H1 (cell line): ENCODE results near the gene PRDM1. TPM values are rescaled to one million over a fixed set of nuclear protein-coding genes. Genes with fewer than 3 reads are reported as not detected.

ENCODE experiments used
- CTCF ChIA-PET: fragments of 300-600 bp; sonication (Branson Sonifier 250); formaldehyde crosslinking; loops from one replicate; lab custom pipeline; 2021; ENCODE audit not compliant: partially characterized antibody; lab: Charles Lee
- POLR2A ChIA-PET: fragments of 300-600 bp; sonication (Branson Sonifier 250); formaldehyde crosslinking; loops from one replicate; lab custom pipeline; 2021; ENCODE audit warnings: inconsistent platforms; ENCODE audit not compliant: partially characterized antibody; lab: Charles Lee
- DNase-seq, 2 experiments: peaks; one replicate each; pipeline versions ENCODE4 v3.0.0 to v3.0.0-alpha.2; 2010 to 2022; ENCODE audit warnings: low spot score in 2 of 2, low read depth in 1 of 2, mixed read lengths in 1 of 2
- FAIRE-seq: peaks from 2 replicates; lab custom pipeline; 2011; peaks lifted over from hg19 to GRCh38; lab: Jason Lieb, UNC
- H2AFZ ChIP-seq: 2 replicates; pipeline ENCODE4 v1.8.1; 2012; ENCODE audit warnings: low read length, inconsistent platforms
- H2AK5ac ChIP-seq: 2 replicates; pipeline ENCODE4 v1.6.1; 2013; ENCODE audit warnings: low read depth, low read length
- H2BK120ac ChIP-seq: replicated peaks from 2 replicates; pipeline ENCODE3; 2013; ENCODE audit warnings: low read depth, low read length, inconsistent platforms
- H2BK12ac ChIP-seq: 2 replicates; pipeline ENCODE4 v1.6.1; 2013; ENCODE audit warnings: low read depth, low read length
- H2BK15ac ChIP-seq: 2 replicates; pipeline ENCODE4 v1.6.1; 2013; ENCODE audit warnings: low read length
- H2BK20ac ChIP-seq: 2 replicates; pipeline ENCODE4 v1.6.1; 2013; ENCODE audit warnings: low read length
- H2BK5ac ChIP-seq: 2 replicates; pipeline ENCODE4 v1.6.1; 2013; ENCODE audit warnings: low read depth, low read length
- H3K14ac ChIP-seq: 2 replicates; pipeline ENCODE4 v1.6.1; 2013; ENCODE audit warnings: inconsistent platforms; ENCODE audit not compliant: insufficient read length
- H3K18ac ChIP-seq: 2 replicates; pipeline ENCODE4 v1.6.1; 2013; ENCODE audit warnings: low read length; ENCODE audit errors: extremely low read depth
- H3K23ac ChIP-seq: 2 replicates; pipeline ENCODE4 v1.6.1; 2013; ENCODE audit warnings: inconsistent platforms; ENCODE audit not compliant: insufficient read length
- H3K23me2 ChIP-seq: 2 replicates; pipeline ENCODE4 v1.6.1; 2013; ENCODE audit warnings: low read depth, low read length
- H3K27ac ChIP-seq: 2 replicates; pipeline ENCODE4 v1.6.1; 2011; ENCODE audit warnings: low read depth, low read length, inconsistent platforms
- H3K27me3 ChIP-seq, 4 experiments: replicated peaks in 1 of 4; 1 replicate in 1 of 4; 2 replicates in 3 of 4; pipeline versions ENCODE4 v1.6.1 to v1.8.1; 2011 to 2013; ENCODE audit warnings: low read length in 3 of 4, mild to moderate bottlenecking in 3 of 4, inconsistent platforms in 2 of 4, mixed read lengths in 2 of 4, moderate library complexity in 1 of 4; ENCODE audit not compliant: control insufficient read depth in 3 of 4, insufficient read depth in 3 of 4; ENCODE audit errors: extremely low read depth in 1 of 4
- H3K36me3 ChIP-seq, 4 experiments: 2 replicates each; pipeline versions ENCODE4 v1.6.1 to v1.8.1; 2011 to 2013; ENCODE audit warnings: mild to moderate bottlenecking in 4 of 4, low read length in 3 of 4, moderate library complexity in 2 of 4, control low read depth in 1 of 4, inconsistent platforms in 1 of 4; ENCODE audit not compliant: insufficient read depth in 4 of 4, control insufficient read depth in 2 of 4
- H3K4ac ChIP-seq: replicated peaks from 2 replicates; pipeline ENCODE3; 2013; ENCODE audit warnings: low read length, low read depth, mixed read lengths, inconsistent platforms; ENCODE audit not compliant: insufficient read length
- H3K4me1 ChIP-seq, 4 experiments: replicated peaks in 1 of 4; 1 replicate in 1 of 4; 2 replicates in 3 of 4; pipeline versions ENCODE4 v1.6.1 to v1.8.1; 2011 to 2013; ENCODE audit warnings: low read length in 3 of 4, inconsistent platforms in 2 of 4, mixed read lengths in 1 of 4; ENCODE audit not compliant: insufficient read depth in 4 of 4, control insufficient read depth in 3 of 4
- H3K4me2 ChIP-seq, 2 experiments: 2 replicates each; pipeline versions ENCODE4 v1.6.1 to v1.8.1; 2011 to 2013; ENCODE audit warnings: low read depth in 2 of 2, low read length in 2 of 2, control low read depth in 1 of 2, inconsistent platforms in 1 of 2, mild to moderate bottlenecking in 1 of 2; ENCODE audit not compliant: insufficient read depth in 1 of 2
- H3K4me3 ChIP-seq, 4 experiments: fragments of 200-600, 300-600 bp in 1 of 4; sonication (generic), shearing (Covaris generic), sonication (Bioruptor Twin) in 1 of 4; 2 replicates each; pipeline versions ENCODE4 v1.5.1 to v1.8.1; 2011 to 2016; ENCODE audit warnings: low read length in 4 of 4, low read depth in 3 of 4, control low read depth in 2 of 4, inconsistent platforms in 2 of 4, mild to moderate bottlenecking in 2 of 4, mixed read lengths in 1 of 4, moderate library complexity in 1 of 4; ENCODE audit not compliant: insufficient read depth in 2 of 4; ENCODE audit errors: extremely low read depth in 1 of 4
- H3K56ac ChIP-seq: replicated peaks from 2 replicates; pipeline ENCODE3; 2013; ENCODE audit warnings: low read depth, mild to moderate bottlenecking, mixed read lengths, low read length, inconsistent platforms; ENCODE audit not compliant: insufficient read length
- H3K79me1 ChIP-seq: 2 replicates; pipeline ENCODE4 v1.6.1; 2013; ENCODE audit warnings: low read depth, low read length, control low read depth
- H3K79me2 ChIP-seq, 2 experiments: 2 replicates each; pipeline versions ENCODE4 v1.6.1 to v1.8.1; 2012 to 2013; ENCODE audit warnings: low read length in 2 of 2, mild to moderate bottlenecking in 2 of 2, inconsistent platforms in 1 of 2; ENCODE audit not compliant: insufficient read depth in 2 of 2, control insufficient read depth in 1 of 2
- H3K9ac ChIP-seq, 4 experiments: replicated peaks in 1 of 4; 1 replicate in 1 of 4; 2 replicates in 3 of 4; pipeline versions ENCODE4 v1.6.1 to v1.8.1; 2011 to 2013; ENCODE audit warnings: low read depth in 3 of 4, low read length in 3 of 4, control low read depth in 2 of 4, mild to moderate bottlenecking in 2 of 4, moderate library complexity in 2 of 4, inconsistent platforms in 1 of 4; ENCODE audit errors: extremely low read depth in 1 of 4
- H3K9me3 ChIP-seq, 2 experiments: 2 replicates each; pipeline versions ENCODE4 v1.6.1 to v1.8.1; 2012 to 2013; ENCODE audit warnings: mild to moderate bottlenecking in 2 of 2, moderate library complexity in 2 of 2, control low read depth in 1 of 2, inconsistent platforms in 1 of 2, low read depth in 1 of 2, low read length in 1 of 2, mixed read lengths in 1 of 2; ENCODE audit not compliant: insufficient read depth in 2 of 2
- H4K20me1 ChIP-seq, 2 experiments: replicated peaks in 1 of 2; 2 replicates each; pipeline versions ENCODE3 to v1.8.1; 2011 to 2013; ENCODE audit warnings: inconsistent platforms in 2 of 2, low read length in 2 of 2, mild to moderate bottlenecking in 1 of 2; ENCODE audit not compliant: insufficient read depth in 2 of 2, control insufficient read depth in 1 of 2
- H4K5ac ChIP-seq: 2 replicates; pipeline ENCODE4 v1.6.1; 2013; ENCODE audit warnings: low read length, low read depth, mixed read lengths, inconsistent platforms; ENCODE audit not compliant: insufficient read length
- H4K8ac ChIP-seq: 2 replicates; pipeline ENCODE4 v1.8.0; 2013; ENCODE audit warnings: mild to moderate bottlenecking, moderate library complexity, low read length, inconsistent platforms; ENCODE audit not compliant: insufficient read depth; ENCODE audit errors: extremely low read depth
- H4K91ac ChIP-seq: replicated peaks from 2 replicates; pipeline ENCODE3; 2013; ENCODE audit warnings: low read length, mixed read lengths, inconsistent platforms; ENCODE audit not compliant: insufficient read length
- CBX5 ChIP-seq: fragments of 300-800, 300-1000 bp; sonication (generic); IDR thresholded peaks from 2 replicates; pipeline ENCODE4 v1.7.1; 2016; ENCODE audit warnings: antibody characterized with exemption, low read length, low read depth
- CBX8 ChIP-seq: fragments of 300-800, 300-1000 bp; sonication (generic); IDR thresholded peaks from 2 replicates; pipeline ENCODE4 v1.7.1; 2016; ENCODE audit warnings: low read depth, low read length, borderline replicate concordance
- CHD1 ChIP-seq: IDR thresholded peaks from 2 replicates; pipeline ENCODE4 v1.6.1; 2012; ENCODE audit warnings: low read depth, low read length, improper control_type of control experiment
- FOSL1 ChIP-seq: IDR thresholded peaks from 2 replicates; pipeline ENCODE4 v1.6.1; 2011; ENCODE audit warnings: mild to moderate bottlenecking, low read depth, low read length, moderate library complexity; ENCODE audit not compliant: insufficient read depth
- HDAC2 ChIP-seq, 2 experiments: fragments of 300-600 bp in 1 of 2; sonication (generic) in 1 of 2; IDR thresholded peaks; 2 replicates each; pipeline ENCODE4 v1.6.1; 2011 to 2012; ENCODE audit warnings: low read depth in 2 of 2, low read length in 2 of 2, mild to moderate bottlenecking in 2 of 2, moderate library complexity in 2 of 2, borderline replicate concordance in 1 of 2, inconsistent platforms in 1 of 2
- JUND ChIP-seq: IDR thresholded peaks from 2 replicates; pipeline ENCODE4 v1.6.1; 2011; ENCODE audit warnings: mild to moderate bottlenecking, improper control_type of control experiment, low read length
- KDM4A ChIP-seq: IDR thresholded peaks from one replicate; pipeline ENCODE4 v1.7.1; 2012; ENCODE audit warnings: low read depth, mild to moderate bottlenecking, moderate library complexity, low read length, inconsistent platforms; ENCODE audit not compliant: severe bottlenecking
- PHF8 ChIP-seq: fragments of 200-600 bp; sonication (generic); conservative IDR thresholded peaks from 2 replicates; pipeline ENCODE4 v1.7.1; 2012; ENCODE audit warnings: low read depth, mild to moderate bottlenecking, inconsistent platforms, low read length, moderate library complexity
- RAD21 ChIP-seq, 2 experiments: IDR thresholded peaks in 1 of 2; conservative IDR thresholded peaks in 1 of 2; 2 replicates each; pipeline ENCODE4 v1.6.1; 2011; ENCODE audit warnings: low read depth in 2 of 2, low read length in 2 of 2, improper control_type of control experiment in 1 of 2, inconsistent platforms in 1 of 2, mild to moderate bottlenecking in 1 of 2, moderate library complexity in 1 of 2
- TAF7 ChIP-seq: optimal IDR thresholded peaks from 2 replicates; pipeline ENCODE3; 2011; ENCODE audit warnings: low read depth, mild to moderate bottlenecking, inconsistent platforms, low read length, moderate library complexity, borderline replicate concordance
- WGBS, 2 experiments: shearing (Covaris generic) in 1 of 2; methylation state at CpG; one replicate each; pipeline versions ENCODE4 v1.1.6 to v1.1.7; 2013 to 2015; ENCODE audit warnings: low lambda C conversion rate in 2 of 2, mixed read lengths in 2 of 2, inconsistent platforms in 1 of 2, low coverage in 1 of 2, missing lambda C conversion rate in 1 of 2; ENCODE audit not compliant: insufficient replicate concordance in 2 of 2, insufficient coverage in 1 of 2, insufficient read length in 1 of 2; ENCODE audit errors: extremely low coverage in 1 of 2, missing lambda C conversion rate in 1 of 2; 5-methylcytosine and 5-hydroxymethylcytosine counted together
- polyA plus RNA-seq, 7 experiments: library from polyadenylated mRNA; depleted of rRNA in 3 of 7; stranded (reverse) in 5 of 7; unstranded in 2 of 7; fragments of >200 nt in 5 of 7; fragments of 200-250 nt in 2 of 7; gene quantifications; 1 replicate in 5 of 7; 2 replicates in 1 of 7; 4 replicates in 1 of 7; pipeline versions ENCODE4 v1.2.1 to v1.2.3, GENCODE V29; 2011 to 2013; ENCODE audit warnings: missing spikeins in 2 of 7, mixed read lengths in 2 of 7
- total RNA-seq: library from RNA; stranded (reverse); fragmentation: NEBNext Ultra II Directional; extraction: Animal tissue kit (Norgen Biotek cat#: 25700); gene quantifications from 2 replicates; pipeline ENCODE4 v1.2.1, GENCODE V29; 2021
- TF ChIP-seq, protein P1 (sequence below), 3 experiments: IDR thresholded peaks; 1 replicate in 2 of 3; 2 replicates in 1 of 3; pipeline versions ENCODE4 v1.5.1 to v1.6.1; 2011; ENCODE audit warnings: low read length in 3 of 3, mild to moderate bottlenecking in 3 of 3, inconsistent platforms in 2 of 3, low read depth in 1 of 3, moderate library complexity in 1 of 3; ENCODE audit not compliant: insufficient read depth in 1 of 3; ENCODE audit errors: control extremely low read depth in 1 of 3

PRDM1 gene
- total and polyA plus RNA-seq, 2 of the 8 experiments (the other 6 are each of a cell fraction or from before 2014, with no cell fraction given) = 0.21 to 0.74 TPM

DNA sequence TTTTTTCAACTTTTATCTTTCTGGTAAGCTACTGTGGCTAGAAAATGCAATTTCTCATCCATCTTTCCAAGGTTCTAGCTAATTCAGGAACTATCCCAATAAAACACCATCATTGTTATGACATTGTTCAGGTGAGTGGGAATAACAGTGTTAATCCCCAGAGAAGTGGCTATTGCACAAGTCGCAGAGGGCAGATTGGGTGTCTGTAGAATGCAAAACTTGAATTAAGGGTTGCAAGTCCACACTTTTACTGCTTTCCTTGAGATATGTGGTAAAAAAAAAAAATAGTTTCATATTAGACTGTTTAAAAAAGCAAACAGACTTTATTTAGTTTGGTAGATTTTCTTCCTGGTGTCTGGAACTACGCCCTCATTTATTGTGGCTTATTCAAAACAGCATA lies 41.1 kb upstream of the PRDM1 start:
- Histone ChIP-seq H3K4me1 (no peaks in the 10 kb centered on the region; a peak in 1 of 7 replicates), H3K4ac (no peak overlapping the region), H3K27ac (no peak overlapping the region), H2BK5ac (no peak overlapping the region), H3K36me3 (no peaks in the 10 kb centered on the region), H3K23me2 (no peaks in the 10 kb centered on the region), H3K79me1 (no peaks in the 10 kb centered on the region), H3K4me2 (no peak overlapping the region), H3K18ac (no peak overlapping the region), H2BK120ac (no peak overlapping the region), H2AFZ (no peak overlapping the region), H3K56ac (no peak overlapping the region), H2BK15ac (no peak overlapping the region), H2BK12ac (no peak overlapping the region), H2BK20ac (no peak overlapping the region), H4K5ac (no peak overlapping the region), H3K27me3 (peaks cover 0 to 2% (median under 1%) of the 10 kb centered on the region in 4 experiments; a peak in 2 of 7 replicates), H2AK5ac (no peak overlapping the region), H3K4me3 (no peak overlapping the region), H3K79me2 (no peaks in the 10 kb centered on the region), H3K9me3 (no peaks in the 10 kb centered on the region), H3K23ac (no peak overlapping the region), H4K8ac (no peak overlapping the region), H3K9ac (no peak overlapping the region), H4K20me1 (no peaks in the 10 kb centered on the region), H4K91ac (no peak overlapping the region), H3K14ac (no peak overlapping the region)
- CTCF ChIA-PET = no interaction called here
- POLR2A ChIA-PET = no interaction called here
- no peak for DNase-seq
- WGBS, 2 experiments = 96% methylated on average over 2 of the region's 2 CpGs; no CpG with 5 or more reads in 1 of the 2 experiments
- FAIRE-seq = no peak
- TF ChIP-seq CBX8 = no peak
- no peak for TF ChIP-seq HDAC2 (IDR thresholded peaks at IDR 0.05; ENCODE audit: borderline replicate concordance in 1 of 2, low read depth in 2 of 2, low read length in 2 of 2)
- no peak for TF ChIP-seq CBX5
- TF ChIP-seq RAD21 (IDR thresholded peaks at IDR 0.05 in 1 of 2, conservative IDR thresholded peaks at IDR 0.05 in 1 of 2; ENCODE audit: low read depth in 2 of 2, low read length in 2 of 2) = no peak
- TF ChIP-seq, protein P1, sequence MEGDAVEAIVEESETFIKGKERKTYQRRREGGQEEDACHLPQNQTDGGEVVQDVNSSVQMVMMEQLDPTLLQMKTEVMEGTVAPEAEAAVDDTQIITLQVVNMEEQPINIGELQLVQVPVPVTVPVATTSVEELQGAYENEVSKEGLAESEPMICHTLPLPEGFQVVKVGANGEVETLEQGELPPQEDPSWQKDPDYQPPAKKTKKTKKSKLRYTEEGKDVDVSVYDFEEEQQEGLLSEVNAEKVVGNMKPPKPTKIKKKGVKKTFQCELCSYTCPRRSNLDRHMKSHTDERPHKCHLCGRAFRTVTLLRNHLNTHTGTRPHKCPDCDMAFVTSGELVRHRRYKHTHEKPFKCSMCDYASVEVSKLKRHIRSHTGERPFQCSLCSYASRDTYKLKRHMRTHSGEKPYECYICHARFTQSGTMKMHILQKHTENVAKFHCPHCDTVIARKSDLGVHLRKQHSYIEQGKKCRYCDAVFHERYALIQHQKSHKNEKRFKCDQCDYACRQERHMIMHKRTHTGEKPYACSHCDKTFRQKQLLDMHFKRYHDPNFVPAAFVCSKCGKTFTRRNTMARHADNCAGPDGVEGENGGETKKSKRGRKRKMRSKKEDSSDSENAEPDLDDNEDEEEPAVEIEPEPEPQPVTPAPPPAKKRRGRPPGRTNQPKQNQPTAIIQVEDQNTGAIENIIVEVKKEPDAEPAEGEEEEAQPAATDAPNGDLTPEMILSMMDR (IDR thresholded peaks at IDR 0.05; ENCODE audit: control extremely low read depth in 1 of 3, insufficient read depth in 1 of 3, low read depth in 1 of 3, low read length in 3 of 3) = no peak
- no peak for TF ChIP-seq FOSL1
- TF ChIP-seq CHD1 = no peak
- no peak for TF ChIP-seq TAF7
- TF ChIP-seq JUND = no peak
- TF ChIP-seq KDM4A = no peak
- TF ChIP-seq PHF8 = no peak
